Pancreas (tissue), 10 donors: Measurements from ENCODE around the gene FABP3. TPM values are rescaled to one million over a fixed set of nuclear protein-coding genes. Genes with fewer than 3 reads are reported as not detected.

Experiments
- ATAC-seq, 4 donors: fragments of 200-7000 bp; cut with Tn5 transposase; one replicate each; pipeline versions ENCODE4 v1.8.0 to v1.9.1; 2020; ENCODE audit warnings: mild to moderate bottlenecking in 4 of 4, moderate library complexity in 4 of 4
- DNase-seq, 6 donors: peaks; one replicate each; pipeline ENCODE4 v3.0.0-alpha.2; 2020
- FAIRE-seq: peaks from 2 replicates; lab custom pipeline; 2012; peaks lifted over from hg19 to GRCh38; lab: Jason Lieb, UNC
- H3K27ac ChIP-seq, 4 donors: fragments of 200-600 bp; sonication (generic); 1 replicate in 3 of 4; 2 replicates in 1 of 4; pipeline versions ENCODE4 v1.5.0 to v1.8.0; 2020
- H3K27me3 ChIP-seq, 4 donors: fragments of 200-600 bp; one replicate each; pipeline ENCODE4 v1.8.0; 2021
- H3K36me3 ChIP-seq, 3 donors: fragments of 200-600 bp; sonication (generic) in 1 of 3; one replicate each; pipeline versions ENCODE4 v1.5.0 to v1.8.0; 2020 to 2021
- H3K4me1 ChIP-seq, 3 donors: fragments of 200-600 bp; one replicate each; pipeline ENCODE4 v1.8.0; 2021
- H3K4me3 ChIP-seq, 4 donors: fragments of 200-600 bp; sonication (generic) in 2 of 4; one replicate each; pipeline versions ENCODE4 v1.5.0 to v1.8.0; 2020 to 2021
- H3K9me3 ChIP-seq, 4 donors: fragments of 200-600 bp; one replicate each; pipeline ENCODE4 v1.8.0; 2021
- CTCF ChIP-seq, 4 donors: fragments of 200-600 bp; sonication (generic) in 3 of 4; IDR thresholded peaks; one replicate each; pipeline versions ENCODE4 v1.5.0 to v1.8.0; 2021; ENCODE audit warnings: antibody characterized with exemption in 4 of 4
- WGBS, 2 donors: extraction: QIAGEN DNeasy Blood & Tissue Kit; methylation state at CpG; one replicate each; pipeline ENCODE4 v1.1.7; 2013; 5-methylcytosine and 5-hydroxymethylcytosine counted together
- intact Hi-C, 3 donors: fragments of 100-400 bp; cut with DNase I; formaldehyde crosslinking; loops; one replicate each; pipeline versions ENCODE4 v1.11.1 to v1.14.2; 2022
- polyA plus RNA-seq, 2 donors: library from polyadenylated mRNA; stranded (reverse); fragments of 200-250 nt; gene quantifications; one replicate each; pipeline ENCODE4 v1.2.3, GENCODE V29; 2013
- total RNA-seq, 6 donors: library from RNA; stranded (reverse); fragmentation: NEBNext Ultra II Directional in 4 of 6; extraction: Animal tissue kit (Norgen Biotek cat#: 25700) in 4 of 6; gene quantifications; one replicate each; pipeline versions ENCODE4 v1.2.1 to v1.2.4, GENCODE V29; 2021 to 2023
- donor health status: healthy with polysubstance abuse.
- donor health status: DM: no; HTN: no; CAD: no; lungs with moderate emphysema.
- donor health status: DM: no; HTN: no; CAD: no.
- donor health status: control.
- donor health status: control.
- donor health status: Bipolar disorder and iron deficiency.
- donor health status: DM: yes; HTN: yes; CAD: no.
- donor health status: DM: no; HTN: no; CAD: no.
- donor health status: DM: no; HTN: no; CAD: no.
- donor health status: DM: yes; HTN: yes; CAD: no.

FABP3 gene
- total and polyA plus RNA-seq, 8 donors: 0.72 to 5.4 (median 2.7) TPM; not detected in 2

GRCh38 chr1:31413405-31414001 lies 40.6 kb upstream of the FABP3 start:
- intact Hi-C loops: loop anchor here in 2 of 3 donors (10.0 kb wide), 1 partner anchor 229 kb away; no protein-coding TSS in a partner anchor
- H3K4me1 ChIP-seq: peaks cover 0 to 9% (median 0%) of the 10 kb centered on the region in 3 donors
- TF ChIP-seq CTCF (IDR thresholded peaks at IDR 0.05): no peak
- no peaks in the 10 kb centered on the region for H3K27me3 ChIP-seq
- DNase-seq (peak; percentile 70 to 95 (median 86)), ATAC-seq (peak; percentile 74 to 85 (median 76)), FAIRE-seq (no peak)
- H3K27ac ChIP-seq: peak overlapping the region; percentile 68 to 83 (median 82)
- 0 to 1% methylated on average over 44 to 54 of the region's 54 CpGs for WGBS, 2 donors
- H3K9me3 ChIP-seq: no peaks in the 10 kb centered on the region
- no peaks in the 10 kb centered on the region for H3K36me3 ChIP-seq
- H3K4me3 ChIP-seq: peak overlapping the region; percentile 80 to 90 (median 84)

- ATAC-seq (peak; percentile 87 to 92 (median 90)), FAIRE-seq (no peak), DNase-seq (peak; percentile 43 to 85 (median 68))
- Histone ChIP-seq H3K36me3 (no peaks in the 10 kb centered on the region), H3K27ac (peak within 1 kb of the TSS; percentile 68 to 83 (median 82)), H3K9me3 (no peaks in the 10 kb centered on the region), H3K27me3 (no peaks in the 10 kb centered on the region), H3K4me3 (peak within 1 kb of the TSS; percentile 80 to 90 (median 84)), H3K4me1 (peaks cover 0 to 9% (median 0%) of the 10 kb centered on the region in 3 donors)
- WGBS, 2 donors: 1% methylated on average over 53 to 63 of the region's 63 CpGs
- intact Hi-C loops: loop anchor here in 2 of 3 donors (10.0 kb wide), 1 partner anchor 228 kb away; no protein-coding TSS in a partner anchor
- no peak for TF ChIP-seq CTCF (IDR thresholded peaks at IDR 0.05)
Measured at GRCh38 chr1:31412732-31413404, 40.0 kb upstream of the FABP3 start, which contains the start of gene SERINC2. TSS of gene SERINC2 (plus strand) at chr1:31413213. CDS start at chr1:31413266, 53 bp downstream.

DNA sequence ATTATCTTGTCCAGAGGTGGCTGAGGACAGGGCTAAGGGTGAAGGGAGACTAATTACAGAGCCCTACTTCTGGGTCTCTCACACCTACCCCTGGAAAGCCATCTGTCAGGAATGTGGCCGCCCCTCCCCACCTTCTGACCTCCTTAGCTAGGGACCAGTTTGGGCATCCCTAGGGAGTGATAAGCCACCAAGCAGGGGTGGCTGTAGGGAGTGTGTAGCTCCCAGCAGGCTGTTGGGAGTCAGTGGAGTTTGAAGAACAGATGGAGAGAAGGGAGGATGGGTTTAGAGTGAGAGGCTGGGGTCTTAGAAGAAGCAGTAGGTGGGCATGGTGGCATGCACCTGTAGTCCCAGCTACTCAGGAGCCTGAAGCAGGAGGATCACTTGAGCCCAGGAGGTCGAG lies 39.3 kb upstream of the FABP3 start:
- intact Hi-C loops: loop anchor here in 2 of 3 donors (10.0 kb wide), 1 partner anchor 227 kb away; no protein-coding TSS in a partner anchor
- ATAC-seq (no peak), DNase-seq (peak in 1 of 6 donors; percentile 21), FAIRE-seq (no peak)
- H3K27ac ChIP-seq: no peak overlapping the region
- WGBS, 2 donors: 42 to 54% methylated on average over 2 of the region's 2 CpGs
- H3K4me1 ChIP-seq: peaks cover 0 to 9% (median 0%) of the 10 kb centered on the region in 3 donors
- H3K36me3 ChIP-seq: no peaks in the 10 kb centered on the region
- no peak for TF ChIP-seq CTCF (IDR thresholded peaks at IDR 0.05)
- no peaks in the 10 kb centered on the region for H3K27me3 ChIP-seq
- H3K4me3 ChIP-seq: peak overlapping the region in 1 of 4 donors; percentile 80
- no peaks in the 10 kb centered on the region for H3K9me3 ChIP-seq

- FAIRE-seq (no peak), DNase-seq (no peak), ATAC-seq (no peak)
- Histone ChIP-seq H3K4me3 (no peak overlapping the region), H3K27me3 (no peaks in the 10 kb centered on the region), H3K36me3 (no peaks in the 10 kb centered on the region), H3K27ac (no peak overlapping the region), H3K4me1 (peaks cover 0 to 5% (median 0%) of the 10 kb centered on the region in 3 donors), H3K9me3 (no peaks in the 10 kb centered on the region)
- WGBS, 2 donors: 71 to 79% methylated on average over 4 of the region's 4 CpGs
- TF ChIP-seq CTCF (IDR thresholded peaks at IDR 0.05): no peak
- intact Hi-C loops: loop anchor here in 2 of 3 donors (10.0 kb wide), 1 partner anchor 226 kb away; no protein-coding TSS in a partner anchor
Measured at GRCh38 chr1:31410871-31411270, 38.0 kb upstream of the FABP3 start.
